ENCODE measurements around the gene EXOC3L4.

DNA sequence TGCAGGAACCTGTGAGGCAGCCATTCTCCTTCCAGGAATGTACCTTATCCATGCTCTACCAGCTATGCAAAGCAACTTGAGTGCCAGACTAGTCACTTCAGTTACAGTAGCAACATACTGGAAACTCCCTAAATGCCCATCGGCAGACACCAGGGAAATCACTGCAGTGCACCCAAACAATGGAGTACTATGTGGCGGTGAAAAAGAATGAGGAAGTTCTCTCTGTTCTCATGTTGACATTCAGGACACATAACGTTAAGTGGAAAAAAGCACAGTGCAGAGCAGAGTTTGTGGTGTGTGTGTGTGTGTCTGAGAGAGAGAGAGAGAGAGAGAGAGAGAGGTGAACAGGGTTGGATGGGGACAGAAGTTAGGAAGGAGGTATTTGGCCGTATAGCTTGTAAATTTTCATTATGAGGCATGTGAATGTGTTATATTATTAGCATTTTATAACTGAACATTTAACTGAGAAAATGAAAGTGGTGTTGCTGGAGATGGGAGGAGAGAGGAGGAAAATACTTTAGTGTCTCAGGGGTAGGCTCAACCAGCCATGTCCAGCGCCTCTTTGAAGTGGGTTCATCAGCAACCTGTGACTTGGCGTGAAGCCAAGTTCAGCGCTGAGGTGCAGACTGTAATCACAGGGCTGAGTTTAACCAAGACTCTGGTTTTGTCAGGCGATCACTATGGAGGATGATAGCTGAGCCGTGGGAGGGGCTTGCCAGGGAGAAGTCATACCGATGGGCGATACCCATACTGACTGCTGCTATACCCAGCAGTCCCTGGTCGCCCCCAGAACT lies 46.0 kb downstream of the EXOC3L4 start:
- TF ChIP-seq, protein P1, sequence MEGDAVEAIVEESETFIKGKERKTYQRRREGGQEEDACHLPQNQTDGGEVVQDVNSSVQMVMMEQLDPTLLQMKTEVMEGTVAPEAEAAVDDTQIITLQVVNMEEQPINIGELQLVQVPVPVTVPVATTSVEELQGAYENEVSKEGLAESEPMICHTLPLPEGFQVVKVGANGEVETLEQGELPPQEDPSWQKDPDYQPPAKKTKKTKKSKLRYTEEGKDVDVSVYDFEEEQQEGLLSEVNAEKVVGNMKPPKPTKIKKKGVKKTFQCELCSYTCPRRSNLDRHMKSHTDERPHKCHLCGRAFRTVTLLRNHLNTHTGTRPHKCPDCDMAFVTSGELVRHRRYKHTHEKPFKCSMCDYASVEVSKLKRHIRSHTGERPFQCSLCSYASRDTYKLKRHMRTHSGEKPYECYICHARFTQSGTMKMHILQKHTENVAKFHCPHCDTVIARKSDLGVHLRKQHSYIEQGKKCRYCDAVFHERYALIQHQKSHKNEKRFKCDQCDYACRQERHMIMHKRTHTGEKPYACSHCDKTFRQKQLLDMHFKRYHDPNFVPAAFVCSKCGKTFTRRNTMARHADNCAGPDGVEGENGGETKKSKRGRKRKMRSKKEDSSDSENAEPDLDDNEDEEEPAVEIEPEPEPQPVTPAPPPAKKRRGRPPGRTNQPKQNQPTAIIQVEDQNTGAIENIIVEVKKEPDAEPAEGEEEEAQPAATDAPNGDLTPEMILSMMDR (conservative IDR thresholded peaks at IDR 0.05; ENCODE audit: low read length) = no peak
- no peak for TF ChIP-seq EZH2phosphoT487 (IDR thresholded peaks at IDR 0.05; ENCODE audit: borderline replicate concordance, low read depth, low read length)

Measured in OCI-LY7 (cell line).